ENCODE data around the gene PHLDB3.
"Not testable (repeated sequence)": the region's sequence is repeated elsewhere in the genome, so short reads cannot be mapped to it uniquely, and the experiment has no call there.

Gene PHLDB3

DNA sequence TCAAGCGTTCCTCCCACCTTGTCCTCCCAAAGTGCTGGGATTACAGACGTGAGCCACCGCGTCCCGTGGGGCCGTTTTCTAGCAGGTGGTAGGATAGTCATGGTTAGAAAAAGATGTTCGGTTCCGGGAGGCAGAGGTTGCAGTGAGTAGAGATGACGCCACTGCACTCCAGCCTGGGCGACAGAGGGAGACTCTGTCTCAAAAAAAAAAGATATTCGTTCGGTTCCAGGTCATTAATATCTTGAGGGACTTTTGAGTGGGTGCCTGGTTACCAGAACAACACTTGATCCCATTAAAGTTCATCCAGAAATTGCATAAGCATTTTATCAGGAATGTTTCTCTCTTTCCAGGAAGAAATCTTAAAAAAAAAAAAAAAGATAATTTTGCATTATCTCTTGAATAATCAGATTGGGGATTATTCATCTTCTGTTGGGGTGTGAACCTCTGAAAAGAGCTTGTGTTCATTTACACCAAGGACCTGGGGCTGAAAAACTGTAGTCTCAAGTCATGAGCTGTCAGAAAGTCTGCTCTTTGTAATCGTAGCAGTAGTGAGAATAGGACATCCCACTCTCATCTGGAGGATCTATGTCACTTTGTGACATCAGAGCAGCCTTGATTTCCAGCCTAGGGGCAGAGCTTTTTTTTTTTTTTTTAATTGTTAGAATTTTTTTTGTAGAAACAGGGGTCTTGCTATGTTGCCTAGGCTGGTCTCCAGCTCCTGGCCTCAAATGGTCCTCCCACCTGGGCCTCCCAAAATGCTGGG, 23.5 kb upstream of the PHLDB3 start:
- peak overlapping the region; percentile 6; the same call in 1 of the 2 replicates for H3K4me3 ChIP-seq (ENCODE audit: control insufficient read depth, low read depth, low read length)
- TF ChIP-seq, protein P1, sequence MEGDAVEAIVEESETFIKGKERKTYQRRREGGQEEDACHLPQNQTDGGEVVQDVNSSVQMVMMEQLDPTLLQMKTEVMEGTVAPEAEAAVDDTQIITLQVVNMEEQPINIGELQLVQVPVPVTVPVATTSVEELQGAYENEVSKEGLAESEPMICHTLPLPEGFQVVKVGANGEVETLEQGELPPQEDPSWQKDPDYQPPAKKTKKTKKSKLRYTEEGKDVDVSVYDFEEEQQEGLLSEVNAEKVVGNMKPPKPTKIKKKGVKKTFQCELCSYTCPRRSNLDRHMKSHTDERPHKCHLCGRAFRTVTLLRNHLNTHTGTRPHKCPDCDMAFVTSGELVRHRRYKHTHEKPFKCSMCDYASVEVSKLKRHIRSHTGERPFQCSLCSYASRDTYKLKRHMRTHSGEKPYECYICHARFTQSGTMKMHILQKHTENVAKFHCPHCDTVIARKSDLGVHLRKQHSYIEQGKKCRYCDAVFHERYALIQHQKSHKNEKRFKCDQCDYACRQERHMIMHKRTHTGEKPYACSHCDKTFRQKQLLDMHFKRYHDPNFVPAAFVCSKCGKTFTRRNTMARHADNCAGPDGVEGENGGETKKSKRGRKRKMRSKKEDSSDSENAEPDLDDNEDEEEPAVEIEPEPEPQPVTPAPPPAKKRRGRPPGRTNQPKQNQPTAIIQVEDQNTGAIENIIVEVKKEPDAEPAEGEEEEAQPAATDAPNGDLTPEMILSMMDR (IDR thresholded peaks at IDR 0.05; ENCODE audit: control insufficient read depth, insufficient read depth, low read depth, low read length, missing control alignments) = no peak
- no peak for DNase-seq (ENCODE audit: low read depth)

DNA sequence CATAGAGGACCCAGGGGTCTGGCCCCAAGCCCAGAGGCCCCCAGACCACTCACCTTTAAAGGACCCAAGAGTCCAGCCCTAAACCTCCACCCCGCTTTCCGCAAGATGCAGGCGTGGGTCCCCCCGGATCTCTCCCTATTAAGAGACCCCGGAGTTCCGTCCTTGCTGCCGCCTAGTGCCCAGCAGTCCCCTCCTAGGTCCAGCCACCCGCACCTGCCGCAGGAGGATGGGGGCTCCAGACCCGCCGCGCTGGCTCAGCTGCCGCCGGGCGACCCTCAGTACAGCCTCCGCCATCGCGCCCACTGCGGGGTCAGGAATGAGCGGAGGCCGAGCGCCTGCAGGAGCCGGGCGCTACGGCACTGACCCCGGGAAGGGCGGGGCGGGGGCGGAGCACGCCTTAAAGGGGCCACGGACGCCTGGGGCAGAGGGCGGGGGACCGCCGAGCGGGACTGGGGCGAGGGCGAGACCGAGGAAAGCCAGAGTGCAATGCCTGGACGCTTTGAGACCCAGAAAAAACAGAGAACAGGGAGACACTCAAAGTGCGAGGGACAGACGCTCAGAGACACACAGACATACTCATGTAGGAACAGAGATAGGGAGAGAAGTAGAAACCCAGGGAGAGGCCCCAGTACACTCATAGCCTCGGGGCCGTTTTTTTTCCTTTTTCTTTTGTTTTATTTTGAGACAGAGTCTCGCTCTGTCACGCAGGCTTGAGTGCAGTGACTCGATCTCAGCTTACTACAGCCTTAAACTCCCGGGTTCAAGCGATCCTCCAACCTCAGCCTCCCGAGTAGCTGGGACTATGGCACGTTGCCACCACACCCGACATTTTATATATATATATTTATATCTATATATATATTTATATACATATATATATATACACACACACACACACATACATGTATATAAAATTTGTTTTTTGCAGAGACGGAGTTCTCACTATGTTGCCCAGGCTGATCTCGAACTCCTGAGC, 22.6 kb upstream of the PHLDB3 start, which contains the start of gene ETHE1:
ETHE1 (minus strand) TSS at position 318 of the 976 bp plus-strand sequence; CDS start at position 294, 24 bp downstream.
- no peak for DNase-seq (ENCODE audit: low read depth)
- TF ChIP-seq, protein P1 (IDR thresholded peaks at IDR 0.05; ENCODE audit: control insufficient read depth, insufficient read depth, low read depth, low read length, missing control alignments) = no peak
- peak within 1 kb of the TSS; percentile 80 for H3K4me3 ChIP-seq (ENCODE audit: control insufficient read depth, low read depth, low read length)

DNA sequence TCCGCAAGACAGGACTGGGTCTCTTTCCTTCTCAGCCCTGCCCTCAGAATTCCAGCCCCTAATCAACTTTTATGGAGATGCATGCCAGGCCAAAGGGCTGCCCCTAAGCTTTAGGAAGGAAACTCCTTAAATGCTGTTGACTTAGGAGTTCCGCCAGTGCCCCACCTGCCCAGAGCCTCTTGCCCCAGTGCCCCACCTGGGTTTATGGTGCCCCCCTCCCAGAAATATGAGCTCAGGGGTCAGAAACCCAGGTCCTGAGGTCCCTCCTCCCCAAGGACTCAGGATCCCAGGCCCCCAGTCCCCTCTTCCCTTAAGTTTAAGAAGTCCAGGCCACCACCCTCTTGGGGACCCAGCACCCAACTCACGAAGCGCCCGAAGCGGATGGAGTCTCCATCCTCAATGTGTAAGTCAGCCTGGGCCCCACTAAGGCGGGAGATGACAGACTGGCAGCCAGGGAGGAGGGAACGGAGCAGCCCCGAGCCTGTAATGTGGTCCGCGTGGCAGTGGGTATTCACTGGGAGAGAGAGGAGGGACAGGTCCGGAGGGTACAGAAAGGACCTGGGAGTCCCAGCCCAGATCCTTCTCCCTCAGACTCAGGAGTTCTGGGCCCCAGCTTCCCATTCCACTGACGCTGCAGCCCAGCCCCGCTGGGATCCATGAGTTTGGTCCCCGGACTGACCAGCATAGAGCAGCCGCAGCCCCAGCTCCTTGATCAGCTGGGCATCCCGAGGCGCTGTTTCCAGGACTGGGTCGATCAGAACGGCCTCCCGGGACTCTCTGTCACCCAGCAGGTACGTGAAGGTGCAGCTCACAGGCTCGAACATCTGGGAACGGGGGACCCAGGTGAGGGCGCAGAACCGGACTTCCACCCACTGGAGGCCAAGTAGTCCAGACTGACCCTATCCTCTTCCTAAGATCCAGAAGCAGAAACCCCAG, 21.6 kb upstream of the PHLDB3 start:
- TF ChIP-seq, protein P1 (IDR thresholded peaks at IDR 0.05; ENCODE audit: control insufficient read depth, insufficient read depth, low read depth, low read length, missing control alignments) = no peak
- no peak for DNase-seq (ENCODE audit: low read depth)
- peak overlapping the region; percentile 80 for H3K4me3 ChIP-seq (ENCODE audit: control insufficient read depth, low read depth, low read length)

DNA sequence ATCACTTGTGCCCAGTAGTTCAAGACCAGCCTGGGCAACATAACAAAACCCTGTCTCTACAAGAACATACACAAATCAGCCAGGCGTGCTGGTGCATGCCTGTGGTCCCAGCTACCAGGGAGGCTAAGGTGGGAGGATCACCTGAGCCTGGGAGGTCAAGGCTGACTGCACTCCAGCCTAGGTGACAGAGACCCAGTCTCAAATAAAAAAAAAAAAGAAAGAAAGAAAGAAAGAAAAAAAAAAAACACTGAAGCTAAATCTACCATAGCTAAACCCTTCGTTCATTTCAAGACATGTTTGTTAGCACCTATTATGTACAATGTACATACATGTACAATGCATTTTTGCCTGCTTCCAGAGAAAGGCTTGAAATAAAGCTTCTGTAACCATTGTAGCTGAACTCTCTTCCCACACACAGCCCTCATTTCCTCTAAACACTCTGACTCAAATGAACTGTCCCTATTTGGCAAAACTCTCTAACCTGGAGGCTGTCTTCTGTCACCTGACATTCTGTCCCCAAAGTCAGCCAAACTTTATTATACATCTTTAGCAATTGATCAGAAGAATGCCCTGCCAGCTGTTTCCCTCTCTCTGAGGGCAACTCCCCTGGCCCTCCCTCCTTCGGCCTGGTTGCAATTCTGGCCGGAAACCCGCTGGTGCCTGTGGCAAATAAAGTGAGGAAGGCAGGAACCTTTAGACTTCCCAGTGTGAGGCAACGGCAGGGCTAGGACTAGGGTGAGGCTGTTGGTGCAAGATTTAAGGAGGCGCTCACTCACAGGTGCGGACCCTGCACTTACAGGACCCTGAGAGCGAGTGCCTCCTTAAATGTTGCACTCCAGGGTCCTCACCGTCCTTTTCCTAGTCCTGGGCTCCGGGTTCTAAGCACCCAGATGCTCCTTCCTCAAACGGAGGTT, 20.6 kb upstream of the PHLDB3 start:
- H3K4me3 ChIP-seq (ENCODE audit: control insufficient read depth, low read depth, low read length) = peak overlapping the region; percentile 80
- no peak for DNase-seq (ENCODE audit: low read depth)
- TF ChIP-seq, protein P1 (IDR thresholded peaks at IDR 0.05; ENCODE audit: control insufficient read depth, insufficient read depth, low read depth, low read length, missing control alignments) = no peak

DNA sequence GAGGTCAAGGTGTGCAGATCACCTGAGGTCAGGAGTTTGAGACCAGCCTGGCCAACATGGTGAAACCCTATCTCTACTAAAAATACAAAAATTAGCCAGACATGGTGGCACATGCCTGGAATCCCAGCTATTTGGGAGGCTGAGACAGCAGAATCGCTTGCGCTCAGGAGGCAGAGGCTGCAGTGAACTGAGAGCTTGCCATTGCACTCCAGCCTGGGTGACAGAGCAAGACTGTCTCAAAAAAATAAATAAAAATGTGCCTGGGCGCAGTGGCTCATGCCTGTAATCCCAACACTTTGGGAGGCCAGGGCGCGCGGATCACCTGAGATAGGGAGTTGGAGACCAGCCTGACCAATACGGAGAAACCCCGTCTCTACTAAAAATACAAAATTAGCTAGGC, 19.1 kb upstream of the PHLDB3 start:
- not testable (repeated sequence) for DNase-seq (ENCODE audit: low read depth)

DNA sequence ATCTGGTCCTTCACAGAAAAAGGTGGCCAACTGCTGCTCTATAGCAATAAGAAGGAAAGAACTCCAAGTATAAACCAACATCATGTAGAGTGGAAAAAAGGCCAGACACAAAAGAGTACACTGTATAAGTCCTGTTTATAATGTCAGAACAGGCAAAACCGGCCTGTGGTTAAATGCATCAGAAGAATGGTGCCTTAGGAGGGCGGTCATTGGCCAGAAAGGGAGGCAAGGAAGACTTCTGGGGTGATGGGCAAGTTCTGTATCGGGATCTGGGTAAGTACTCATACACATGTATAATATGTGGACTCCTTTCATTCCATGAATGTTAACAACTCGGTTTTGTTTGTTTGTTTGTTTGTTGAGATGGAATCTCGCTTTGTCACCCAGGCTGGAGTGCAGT, 18.4 kb upstream of the PHLDB3 start:
- no peak overlapping the region for H3K4me3 ChIP-seq (ENCODE audit: control insufficient read depth, low read depth, low read length)
- DNase-seq (ENCODE audit: low read depth) = no peak
- TF ChIP-seq, protein P1 (IDR thresholded peaks at IDR 0.05; ENCODE audit: control insufficient read depth, insufficient read depth, low read depth, low read length, missing control alignments) = no peak

More for the DNA sequence above, 19.1 kb upstream of the PHLDB3 start:
- not testable (repeated sequence) for H3K4me3 ChIP-seq (ENCODE audit: control insufficient read depth, low read depth, low read length)

Data from AG09309 (cell line).